Dedifferentiated amniotic fluid mesenchymal stem cell (primary cell): Measurements from ENCODE around the gene TDRD7.

Experiments
- DNase-seq: peaks from one replicate; pipeline ENCODE4 v3.0.0-alpha.2; 2016; ENCODE audit errors: extremely low spot score

TDRD7 gene

GRCh38 chr9:97504381-97505216 lies 92.7 kb downstream of the TDRD7 start:
- no peak for DNase-seq

- no peak for DNase-seq
These were observed 93.9 kb downstream of the TDRD7 start for GRCh38 chr9:97505845-97506244.

GRCh38 chr9:97506306-97506705 lies 94.4 kb downstream of the TDRD7 start:
- no peak for DNase-seq

GRCh38 chr9:97506787-97507186 lies 94.9 kb downstream of the TDRD7 start:
- DNase-seq: no peak

GRCh38 chr9:97507428-97507984 lies 95.6 kb downstream of the TDRD7 start:
- DNase-seq: no peak

GRCh38 chr9:97508852-97509251 lies 97.0 kb downstream of the TDRD7 start:
- DNase-seq: no peak

GRCh38 chr9:97510797-97511654 lies 99.1 kb downstream of the TDRD7 start:
- DNase-seq: no peak

GRCh38 chr9:97511655-97512427 lies 99.9 kb downstream of the TDRD7 start:
- DNase-seq: no peak

GRCh38 chr9:97512966-97513560 lies 101.2 kb downstream of the TDRD7 start:
- DNase-seq: no peak

GRCh38 chr9:97514531-97514930 lies 102.6 kb downstream of the TDRD7 start:
- no peak for DNase-seq

- DNase-seq: no peak
These were observed 103.8 kb downstream of the TDRD7 start for GRCh38 chr9:97515662-97516061.

- no peak for DNase-seq
These were observed 104.2 kb downstream of the TDRD7 start for GRCh38 chr9:97516111-97516510.

GRCh38 chr9:97517331-97518089 lies 105.6 kb downstream of the TDRD7 start:
- DNase-seq: no peak

- DNase-seq: no peak
These were observed 106.4 kb downstream of the TDRD7 start for GRCh38 chr9:97518166-97518908.

- no peak for DNase-seq
These were observed 107.0 kb downstream of the TDRD7 start for GRCh38 chr9:97518909-97519307.

GRCh38 chr9:97519441-97519970 lies 107.6 kb downstream of the TDRD7 start:
- no peak for DNase-seq

- no peak for DNase-seq
These were observed 109.9 kb downstream of the TDRD7 start for GRCh38 chr9:97521576-97522333.

- DNase-seq: no peak
These were observed 112.5 kb downstream of the TDRD7 start for GRCh38 chr9:97524424-97524823.

GRCh38 chr9:97525451-97525850 lies 113.6 kb downstream of the TDRD7 start:
- peak; percentile 76 for DNase-seq
